Adipose tissue (tissue), 3 donors: ENCODE results near the gene SMG6. TPM values are rescaled to one million over a fixed set of nuclear protein-coding genes. Genes with fewer than 3 reads are reported as not detected.
"Not testable (repeated sequence)": the region's sequence is repeated elsewhere in the genome, so short reads cannot be mapped to it uniquely, and the experiment has no call there.

ENCODE experiments used
- H3K27ac ChIP-seq: one replicate; pipeline ENCODE4 v1.5.1; 2013; ENCODE audit warnings: low read depth, low read length
- WGBS, 3 donors: extraction: QIAGEN DNeasy Blood & Tissue Kit; methylation state at CpG; one replicate each; pipeline ENCODE4 v1.1.7; 2013; 5-methylcytosine and 5-hydroxymethylcytosine counted together
- polyA plus RNA-seq, 3 donors: library from polyadenylated mRNA; stranded (reverse); fragments of 200-250 nt; gene quantifications; one replicate each; pipeline ENCODE4 v1.2.3, GENCODE V29; 2013
- donor health status: healthy with polysubstance abuse.
- donor health status: Bipolar disorder and iron deficiency.
- donor health status: healthy.

SMG6 gene
- polyA plus RNA-seq, 3 donors, result 8.8 to 28.3 (median 18.7) TPM

DNA sequence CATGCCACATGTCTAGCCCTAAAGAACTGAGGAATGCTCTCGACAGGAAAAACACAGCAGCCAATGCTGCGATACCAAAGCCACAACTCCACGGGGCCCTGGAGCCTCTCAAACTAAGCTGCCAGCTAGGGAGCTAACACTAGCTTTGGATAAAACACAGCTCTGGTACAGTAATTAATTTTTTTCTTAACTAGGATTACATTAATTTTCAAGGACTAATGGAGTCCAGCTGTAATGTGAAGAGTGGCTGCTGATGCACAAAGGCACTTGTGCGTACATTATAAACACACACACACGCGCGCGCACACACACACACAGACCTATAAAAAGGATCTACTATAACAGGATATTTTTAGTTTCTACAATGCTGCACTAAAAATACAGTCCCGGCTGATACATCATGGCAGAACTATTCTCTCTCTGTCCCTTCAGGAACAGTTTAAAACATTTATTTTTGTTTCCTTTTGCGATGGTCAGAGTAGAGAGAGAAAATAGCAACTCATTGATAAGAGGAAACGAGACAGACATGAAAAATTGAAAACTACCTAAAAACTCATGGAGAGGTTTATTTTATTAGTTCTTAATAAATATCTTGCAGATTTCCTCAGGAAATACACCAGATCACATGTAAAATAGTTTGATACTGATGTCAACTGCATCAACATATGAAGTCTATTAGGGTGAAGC lies 88.5 kb downstream of the SMG6 start:
- peak overlapping the region; percentile 85 for H3K27ac ChIP-seq
- WGBS, 3 donors, result 25 to 66% (median 31%) methylated on average over 11 of the region's 11 CpGs

DNA sequence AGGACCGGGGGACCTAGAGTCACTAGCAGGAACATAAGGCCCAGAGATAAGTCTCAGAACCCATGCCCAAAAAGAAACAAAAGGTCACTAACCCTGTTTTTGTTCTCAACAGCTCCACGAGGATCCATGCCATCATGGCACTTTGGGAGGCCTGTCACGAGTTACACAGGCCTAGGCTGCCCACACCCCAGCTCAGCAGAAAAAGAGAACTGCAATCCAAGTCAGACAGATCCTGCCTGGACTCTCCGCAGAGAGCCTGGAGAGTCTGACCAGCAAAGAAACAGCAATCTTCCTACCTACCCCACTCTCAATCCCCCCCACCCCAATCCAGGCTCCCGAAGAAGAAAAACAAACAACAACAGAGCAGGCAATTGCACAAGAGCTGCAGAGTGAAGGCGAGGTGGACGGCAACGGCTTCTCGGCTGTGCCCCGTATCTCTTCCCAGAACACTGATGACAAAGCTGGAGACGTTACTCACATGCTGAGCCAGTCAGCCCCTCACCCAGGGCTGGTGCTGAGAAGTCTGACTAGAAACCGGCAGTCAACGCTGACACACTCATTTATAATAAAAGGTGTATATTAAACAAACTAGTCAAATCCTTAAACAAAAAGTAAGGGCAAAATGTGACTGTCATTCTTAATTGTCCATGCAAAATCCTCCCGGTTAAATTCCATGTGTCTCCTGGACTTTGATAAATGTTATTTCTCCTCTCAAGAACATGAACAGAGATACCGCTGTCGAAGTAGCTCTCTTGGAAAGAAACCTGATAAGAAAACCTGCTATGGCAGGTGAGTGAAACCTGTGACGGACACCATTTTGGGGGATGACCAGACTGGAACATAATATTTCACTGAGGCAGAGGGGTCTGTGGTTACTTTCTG lies 89.3 kb downstream of the SMG6 start:
- 40 to 70% (median 40%) methylated on average over 17 of the region's 17 CpGs for WGBS, 3 donors

DNA sequence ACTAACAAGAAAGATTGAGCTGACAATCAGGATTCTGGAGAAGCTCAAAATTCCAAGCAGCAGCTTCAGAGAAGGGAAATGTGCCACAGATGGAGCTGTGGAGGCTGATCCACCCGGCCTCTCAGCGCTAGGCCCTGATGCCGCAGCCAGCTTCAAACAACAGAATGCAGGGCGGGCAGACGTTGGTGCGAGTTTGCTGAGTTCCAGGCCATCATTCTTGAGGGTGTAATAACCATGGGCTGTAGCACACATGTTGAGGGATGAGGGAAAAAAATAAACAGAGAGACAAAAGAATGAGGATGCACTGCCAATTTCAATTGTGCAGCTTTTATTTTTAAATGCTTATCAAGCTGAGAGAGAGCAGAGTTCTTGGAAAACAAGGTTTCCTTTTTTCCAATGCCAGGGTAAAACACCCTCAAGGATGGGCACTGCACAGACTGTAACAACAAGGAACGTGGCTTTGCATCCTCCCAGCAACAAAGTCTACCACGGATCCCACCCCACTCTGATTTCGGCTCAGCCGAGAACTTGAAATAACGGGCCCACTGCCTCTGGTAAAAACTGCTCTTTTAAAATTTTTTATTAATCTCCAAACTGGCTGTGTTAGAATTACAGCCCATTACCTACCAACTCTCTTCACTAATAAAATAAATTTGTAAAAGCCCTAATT lies 90.2 kb downstream of the SMG6 start:
- H3K27ac ChIP-seq, result peak overlapping the region; percentile 80
- WGBS, 3 donors, result 66 to 80% (median 69%) methylated on average over 11 of the region's 11 CpGs

More for the DNA sequence above, 89.3 kb downstream of the SMG6 start:
- H3K27ac ChIP-seq, result peak overlapping the region; percentile 85

DNA sequence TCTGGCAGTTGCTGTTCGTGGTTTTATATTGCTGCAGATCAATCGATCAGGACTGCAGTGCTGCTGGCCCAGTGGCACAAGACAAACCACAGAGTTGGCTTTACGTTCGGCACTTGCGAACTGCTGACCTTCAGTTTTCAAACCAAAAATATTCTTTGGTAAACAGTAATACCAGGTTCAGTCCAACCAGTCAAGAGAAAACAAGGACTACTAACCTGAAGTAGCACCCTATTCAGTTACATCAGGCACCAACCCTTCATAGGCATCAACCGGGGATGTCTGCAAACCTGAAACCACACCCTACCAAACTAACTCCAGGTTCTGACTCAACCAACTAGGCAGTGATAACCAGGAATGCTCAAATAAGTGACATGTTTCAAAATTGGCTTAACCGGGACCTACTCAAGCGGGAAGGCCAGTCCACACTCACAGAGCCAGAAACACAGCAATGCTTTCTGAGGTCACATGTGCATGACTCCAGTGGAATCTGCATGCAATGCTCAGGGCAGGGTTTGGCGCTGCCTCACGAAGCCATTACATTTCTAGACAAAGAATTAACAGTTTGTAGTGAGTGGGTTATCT lies 91.1 kb downstream of the SMG6 start:
- WGBS, 3 donors, result 67 to 77% (median 74%) methylated on average over 10 of the region's 10 CpGs
- H3K27ac ChIP-seq, result peak overlapping the region; percentile 1

DNA sequence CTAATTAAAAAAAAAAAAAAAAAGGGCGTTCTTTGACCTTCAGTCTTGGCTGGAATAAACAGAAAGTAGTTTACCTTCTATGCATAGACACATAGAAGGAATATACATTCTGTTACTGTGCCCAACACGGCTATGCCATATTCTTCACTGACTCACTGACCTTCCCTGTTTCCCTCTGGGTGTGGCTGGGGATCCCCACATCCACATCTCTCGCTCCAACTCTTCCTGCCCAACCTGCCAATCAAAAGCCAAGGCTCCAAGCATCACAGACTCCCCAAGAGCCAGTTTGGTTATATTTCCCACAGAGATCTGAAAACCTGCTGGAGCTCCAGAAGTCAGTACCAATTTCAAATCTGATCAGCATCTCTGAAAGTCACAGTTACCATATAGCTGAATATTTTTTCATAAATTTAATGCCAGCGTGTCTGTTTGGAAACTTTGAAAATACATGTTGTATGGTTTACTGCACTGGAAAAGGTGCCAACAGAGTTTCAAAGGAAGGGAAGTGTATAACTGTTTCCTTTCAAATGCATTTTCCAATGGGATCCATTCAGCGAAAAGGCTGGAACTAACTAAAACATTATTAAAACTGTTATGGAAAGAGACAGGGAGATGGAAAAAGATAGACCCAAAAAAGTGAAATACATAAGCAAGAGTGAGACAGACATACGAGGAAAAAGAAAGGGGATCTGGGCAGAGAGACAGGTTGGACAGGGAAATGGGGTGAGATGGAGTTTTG lies 91.8 kb downstream of the SMG6 start:
- WGBS, 3 donors, result 84 to 92% (median 87%) methylated on average over 6 of the region's 6 CpGs
- H3K27ac ChIP-seq, result peak overlapping the region; percentile 1

DNA sequence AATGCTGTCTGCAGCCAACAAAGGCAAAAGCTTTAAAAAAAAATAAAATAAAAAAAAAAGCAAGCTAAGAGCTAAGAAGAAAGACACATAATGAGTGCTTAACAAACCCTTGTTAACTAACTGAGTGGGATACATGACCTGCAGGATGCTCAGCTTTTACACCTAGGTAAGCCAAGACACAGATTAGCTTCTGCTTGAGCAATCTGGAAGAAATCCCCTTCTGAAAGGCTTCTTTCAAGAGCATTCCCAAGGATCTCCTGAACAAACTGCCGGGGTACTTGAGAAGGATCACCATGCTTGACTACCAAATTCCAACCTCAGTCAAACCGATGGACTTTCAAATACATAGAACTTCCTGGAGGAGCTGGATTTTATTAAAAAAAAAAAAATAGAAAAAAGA lies 92.9 kb downstream of the SMG6 start:
- 83 to 95% (median 90%) methylated on average over 2 of the region's 2 CpGs for WGBS, 3 donors
- H3K27ac ChIP-seq, result no peak overlapping the region

DNA sequence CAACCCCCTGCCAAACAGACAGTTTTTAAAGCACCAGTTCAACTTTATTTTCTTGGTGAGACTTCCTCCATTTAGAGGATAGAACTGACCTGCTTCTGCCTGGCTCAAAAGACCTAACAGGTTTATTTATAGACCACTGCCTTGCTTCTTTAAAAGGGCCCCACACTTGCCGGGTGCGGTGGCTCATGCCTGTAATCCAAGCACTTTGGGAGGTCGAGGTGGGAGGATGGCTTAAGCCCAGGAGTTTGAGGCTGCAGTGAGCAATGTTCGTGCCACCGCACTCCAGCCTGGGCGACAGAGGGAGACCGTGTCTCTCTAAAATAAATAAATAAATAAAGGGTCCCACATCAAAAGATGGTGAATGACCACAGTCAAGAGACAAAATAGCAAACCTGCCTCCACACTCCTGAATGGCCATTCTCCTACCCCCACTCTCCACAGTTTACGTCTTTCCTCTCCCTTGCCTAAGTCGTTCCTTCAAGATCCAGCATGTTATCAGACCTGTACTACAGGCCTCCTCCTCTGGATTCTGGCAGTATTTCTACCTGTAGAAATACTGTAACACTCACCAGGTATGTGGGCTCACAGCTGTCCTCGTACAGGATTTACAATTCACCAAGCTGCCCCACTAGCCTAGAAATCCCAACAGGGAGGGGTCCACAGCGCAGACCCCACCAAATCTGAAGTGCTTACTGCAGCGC lies 95.6 kb downstream of the SMG6 start:
- 76 to 86% (median 82%) methylated on average over 12 of the region's 12 CpGs for WGBS, 3 donors
- H3K27ac ChIP-seq, result no peak overlapping the region

DNA sequence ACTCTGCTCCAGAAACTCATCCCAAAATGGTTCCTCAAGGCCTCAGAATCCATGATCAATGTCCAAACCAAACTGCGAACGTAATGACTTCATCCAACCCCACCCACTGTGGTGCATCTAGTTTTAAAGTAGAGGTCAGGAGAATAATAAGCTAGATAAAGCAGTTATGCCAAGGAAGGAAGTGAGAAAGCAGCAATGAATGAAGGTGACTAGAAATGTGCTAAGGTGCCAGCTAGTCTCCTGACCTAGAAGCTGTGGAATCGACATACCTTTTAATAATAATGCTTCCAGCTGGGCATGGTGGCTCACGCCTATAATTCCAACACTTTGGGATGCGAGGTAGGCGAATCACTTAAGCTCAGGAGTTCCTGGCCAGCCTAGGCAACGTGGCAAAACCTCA lies 99.2 kb downstream of the SMG6 start:
- no peak overlapping the region for H3K27ac ChIP-seq
- WGBS, 3 donors, result 87 to 94% (median 92%) methylated on average over 7 of the region's 7 CpGs

DNA sequence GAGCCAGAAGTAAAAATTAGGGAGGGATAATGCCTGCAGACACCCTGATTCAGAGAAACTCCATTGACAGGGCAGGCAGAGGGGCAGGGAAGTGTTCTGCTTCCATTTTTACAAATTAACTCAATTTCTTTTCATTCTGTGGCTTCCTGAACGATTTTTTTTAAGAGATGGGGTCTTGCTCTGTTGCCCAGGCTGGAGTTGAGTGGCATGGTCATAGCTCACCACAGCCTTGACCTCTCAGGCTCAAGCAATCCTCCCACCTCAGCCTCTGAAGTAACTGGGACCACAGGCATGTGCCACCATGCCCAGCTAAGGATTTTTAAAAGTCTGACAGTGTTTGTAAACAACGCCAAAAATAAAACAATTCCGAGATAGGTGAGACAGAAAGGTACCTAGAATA lies 99.8 kb downstream of the SMG6 start:
- 84 to 90% (median 84%) methylated on average over 3 of the region's 3 CpGs for WGBS, 3 donors
- no peak overlapping the region for H3K27ac ChIP-seq

DNA sequence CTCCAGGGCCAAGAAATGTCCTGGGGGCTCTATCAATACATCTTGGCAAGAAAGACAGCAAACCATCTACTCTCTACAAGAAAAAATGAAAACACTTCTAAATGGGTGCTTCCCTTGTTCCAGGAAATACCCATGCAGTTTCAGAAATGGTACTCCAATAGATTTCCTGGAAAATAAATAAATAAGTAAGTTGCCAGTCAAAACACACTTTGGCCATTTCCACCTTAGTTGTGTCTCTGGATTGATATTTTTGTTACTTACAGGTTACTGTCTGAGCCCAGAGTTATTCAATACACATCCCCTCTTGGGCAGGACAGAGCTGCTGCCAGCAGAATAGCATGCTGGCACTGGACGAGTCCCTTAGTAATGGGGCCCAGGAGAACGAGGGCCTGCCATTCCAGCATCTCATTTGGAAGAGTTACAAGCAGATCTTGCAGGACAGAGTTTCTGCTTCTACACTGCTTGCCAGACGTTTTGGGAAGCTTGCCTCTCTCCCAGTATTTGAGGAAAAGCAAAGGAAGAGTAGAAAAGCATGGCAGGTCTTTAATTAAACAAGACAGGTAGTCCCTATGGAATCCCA lies 100.5 kb downstream of the SMG6 start:
- H3K27ac ChIP-seq, result no peak overlapping the region
- WGBS, 3 donors, result 45 to 59% (median 59%) methylated on average over 3 of the region's 3 CpGs

DNA sequence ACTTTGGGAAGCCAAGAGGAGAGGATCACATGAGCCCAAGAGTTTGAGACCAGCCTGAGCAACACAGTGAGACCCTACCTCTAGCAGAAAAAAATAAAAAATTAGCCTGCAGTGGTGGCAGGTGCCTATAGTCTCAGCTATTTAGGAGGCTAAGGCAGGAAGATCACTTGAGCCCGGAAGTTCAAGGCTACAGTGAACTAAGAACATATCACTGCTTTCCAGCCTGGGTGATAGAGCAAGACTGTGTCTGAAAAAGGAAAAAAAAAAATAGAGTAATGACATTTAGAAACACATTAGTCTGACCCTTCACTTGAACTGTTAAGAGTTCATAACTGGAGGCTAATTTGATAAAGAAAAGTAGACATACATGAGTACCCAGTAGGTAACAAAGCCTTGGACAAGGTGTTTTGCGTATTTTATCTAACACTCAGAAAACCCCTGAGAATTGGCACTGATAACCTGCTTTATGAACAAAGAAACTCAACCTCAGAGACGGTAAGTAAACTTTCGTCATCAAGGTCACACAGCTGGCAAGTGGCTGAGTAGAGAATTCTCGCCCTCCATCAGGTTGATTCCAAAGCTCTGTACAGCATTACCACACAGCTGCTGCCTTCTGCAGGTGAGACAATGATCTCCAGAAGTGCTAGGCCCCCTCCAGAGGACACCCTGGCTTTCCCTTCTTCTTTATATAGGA lies 101.1 kb downstream of the SMG6 start:
- H3K27ac ChIP-seq, result no peak overlapping the region

DNA sequence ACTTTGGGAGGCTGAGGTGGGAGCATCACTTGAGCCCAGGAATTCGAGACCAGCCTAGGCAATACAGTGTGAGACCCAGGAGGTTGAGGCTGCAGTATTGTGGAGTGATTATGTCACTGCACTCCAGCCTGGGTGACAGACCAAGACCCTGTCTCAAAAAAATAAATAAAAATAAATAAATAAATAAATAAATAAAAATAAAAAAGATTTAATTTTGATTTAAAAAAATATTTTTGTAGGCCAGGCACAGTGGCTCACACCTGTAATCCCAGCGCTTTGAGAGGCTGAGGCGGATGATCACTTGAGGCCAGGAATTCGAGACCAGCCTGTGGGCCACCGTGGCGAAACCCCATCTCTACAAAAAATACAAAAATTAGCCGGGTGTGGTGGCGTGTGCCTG lies 104.2 kb downstream of the SMG6 start:
- WGBS, 3 donors, result 96 to 97% (median 96%) methylated on average over 8 of the region's 8 CpGs
- H3K27ac ChIP-seq, result not testable (repeated sequence)

More for the DNA sequence above, 101.1 kb downstream of the SMG6 start:
- WGBS, 3 donors, result 21 to 83% (median 79%) methylated on average over 5 of the region's 5 CpGs

DNA sequence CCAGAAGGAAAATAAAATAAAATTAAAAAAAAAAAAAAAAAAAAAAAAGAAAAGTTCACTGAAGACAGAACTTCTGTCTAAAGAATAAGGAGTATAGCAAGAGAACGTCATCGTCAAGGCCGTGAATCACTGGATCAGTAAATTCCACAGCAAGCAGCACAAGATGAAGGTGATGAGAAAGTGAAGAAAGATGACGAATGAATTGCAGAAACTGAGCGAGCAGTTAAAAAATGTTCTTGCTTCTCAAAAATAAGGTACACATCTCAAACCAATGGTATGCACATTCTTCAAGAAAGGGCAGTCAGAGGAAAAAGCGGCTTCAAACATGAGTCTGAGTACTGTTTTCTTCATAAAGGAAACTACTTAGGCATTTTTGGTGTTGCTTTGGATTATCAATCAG lies 104.7 kb downstream of the SMG6 start:
- H3K27ac ChIP-seq, result no peak overlapping the region
- WGBS, 3 donors, result 79 to 89% (median 85%) methylated on average over 6 of the region's 6 CpGs

DNA sequence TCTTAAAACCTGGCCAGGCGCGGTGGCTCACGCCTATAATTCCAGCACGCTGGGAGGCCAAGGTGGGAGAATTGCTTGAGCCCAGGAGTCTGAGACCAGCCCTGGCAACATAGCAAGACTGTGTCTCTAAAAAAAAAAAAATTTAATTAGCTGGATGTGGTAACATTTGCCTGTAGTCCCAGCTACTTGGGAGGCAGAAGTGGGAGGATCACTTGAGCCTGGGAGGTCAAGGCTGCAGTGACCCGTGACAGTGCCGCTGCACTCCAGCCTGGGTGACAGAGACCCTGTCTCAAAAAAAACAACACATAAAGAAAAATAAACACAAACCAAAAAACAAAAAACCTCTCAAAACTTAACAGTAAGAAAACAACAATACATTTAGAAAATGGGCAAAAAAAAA lies 106.3 kb downstream of the SMG6 start:
- WGBS, 3 donors, result 81 to 92% (median 90%) methylated on average over 6 of the region's 6 CpGs

DNA sequence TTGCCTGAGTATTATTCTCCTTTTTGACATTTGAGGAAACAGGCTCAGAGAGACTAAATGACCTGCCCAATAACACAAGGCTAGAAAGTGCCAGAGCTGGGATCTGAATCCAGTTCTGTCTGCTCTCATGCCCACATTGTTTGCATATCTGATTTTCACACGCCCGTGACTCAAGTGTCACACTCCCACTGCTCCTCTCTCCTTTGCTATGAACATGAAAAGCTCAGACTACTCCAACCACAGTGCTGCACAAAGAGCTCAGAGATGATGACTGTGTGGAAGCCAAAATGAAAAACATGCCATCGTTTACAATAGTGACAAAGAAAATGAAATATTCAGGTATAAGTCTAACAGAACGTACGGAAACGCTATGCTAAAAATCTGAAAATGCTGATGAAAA lies 107.9 kb downstream of the SMG6 start:
- H3K27ac ChIP-seq, result no peak overlapping the region
- 78 to 92% (median 82%) methylated on average over 6 of the region's 6 CpGs for WGBS, 3 donors

More for the DNA sequence above, 106.3 kb downstream of the SMG6 start:
- H3K27ac ChIP-seq, result no peak overlapping the region

DNA sequence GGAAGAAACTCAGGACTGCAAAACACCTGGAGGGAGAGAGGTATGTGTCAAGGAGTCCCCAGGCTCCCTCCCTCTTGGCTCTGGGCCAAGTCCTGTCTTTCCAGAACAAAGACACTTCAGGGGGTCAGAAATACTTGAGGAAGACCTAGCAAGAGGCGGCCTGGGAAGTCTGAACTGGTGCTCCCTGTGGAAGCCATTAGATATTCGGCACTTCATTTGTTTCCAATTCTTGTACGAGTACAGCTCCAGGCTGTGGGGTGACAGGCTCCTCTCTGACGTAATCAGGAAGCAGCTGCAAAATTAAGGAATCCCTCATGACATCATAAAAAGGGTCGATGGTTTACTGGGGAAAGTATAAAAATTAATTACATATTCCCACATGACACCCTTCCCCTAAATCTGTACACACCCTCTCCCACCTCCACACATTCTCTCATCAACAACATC lies 108.7 kb downstream of the SMG6 start:
- 51 to 73% (median 57%) methylated on average over 5 of the region's 5 CpGs for WGBS, 3 donors
- no peak overlapping the region for H3K27ac ChIP-seq
